HG02870 (cell line): ENCODE results near the gene CA10.

Experiments
- ATAC-seq: cut with Tn5 transposase; IDR thresholded peaks from one replicate; pipeline ENCODE4 v1.9.1; 2021; ENCODE audit warnings: mild to moderate bottlenecking, moderate library complexity; ENCODE audit not compliant: unreplicated experiment

The CA10 gene

DNA sequence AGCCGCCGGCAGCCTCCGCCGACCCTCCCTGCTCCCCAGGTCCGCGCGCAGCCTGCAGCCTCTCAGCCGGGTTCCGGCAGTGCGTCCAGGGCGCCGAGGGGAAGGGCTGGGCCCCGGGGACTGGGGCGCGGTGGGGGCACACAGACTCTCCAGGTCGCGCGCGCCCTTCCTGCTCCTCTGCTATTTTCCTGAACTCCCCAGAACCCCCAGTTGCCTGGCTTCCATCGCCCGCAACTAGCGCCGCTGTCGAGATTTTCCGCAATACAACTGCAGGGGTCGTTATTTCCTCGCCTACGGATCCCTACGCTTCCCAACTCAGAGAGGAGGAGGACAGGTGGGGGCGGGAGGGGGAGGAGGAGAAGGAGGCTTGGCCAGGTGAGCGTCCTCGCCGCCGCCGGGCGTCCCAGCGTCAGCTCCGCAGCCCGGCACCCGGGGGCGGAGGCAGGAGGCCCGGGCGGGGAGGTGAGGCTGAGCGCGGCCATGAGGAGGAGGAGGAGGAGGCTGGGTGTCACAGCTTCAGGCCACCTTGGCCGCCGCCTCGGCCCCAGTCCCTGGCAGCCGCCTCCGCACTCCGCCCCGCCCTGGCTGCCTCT is at the start of gene CA10:
CA10 (minus strand) TSS at position 265 of the 593 bp plus-strand sequence.
- no peak for ATAC-seq

DNA sequence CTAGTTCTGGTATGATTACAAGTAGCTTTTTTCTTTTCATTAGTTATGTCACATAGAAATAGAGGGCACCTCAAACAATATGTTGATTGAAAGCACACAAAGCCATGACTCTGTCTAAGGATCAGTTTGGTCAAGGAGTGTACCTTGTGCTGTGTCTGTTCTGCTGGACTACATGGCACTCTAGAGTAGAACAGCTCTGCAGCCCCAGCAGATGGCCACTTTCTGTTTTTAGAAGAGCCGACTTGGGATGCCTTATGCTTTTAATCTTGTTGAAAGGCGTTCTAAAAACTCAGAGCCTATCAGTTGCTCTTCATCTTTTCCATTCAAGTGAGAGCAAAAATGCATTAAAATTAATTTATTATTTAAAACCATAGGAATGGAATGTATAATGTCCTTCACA is 49.3 kb upstream of the CA10 start:
- no peak for ATAC-seq

DNA sequence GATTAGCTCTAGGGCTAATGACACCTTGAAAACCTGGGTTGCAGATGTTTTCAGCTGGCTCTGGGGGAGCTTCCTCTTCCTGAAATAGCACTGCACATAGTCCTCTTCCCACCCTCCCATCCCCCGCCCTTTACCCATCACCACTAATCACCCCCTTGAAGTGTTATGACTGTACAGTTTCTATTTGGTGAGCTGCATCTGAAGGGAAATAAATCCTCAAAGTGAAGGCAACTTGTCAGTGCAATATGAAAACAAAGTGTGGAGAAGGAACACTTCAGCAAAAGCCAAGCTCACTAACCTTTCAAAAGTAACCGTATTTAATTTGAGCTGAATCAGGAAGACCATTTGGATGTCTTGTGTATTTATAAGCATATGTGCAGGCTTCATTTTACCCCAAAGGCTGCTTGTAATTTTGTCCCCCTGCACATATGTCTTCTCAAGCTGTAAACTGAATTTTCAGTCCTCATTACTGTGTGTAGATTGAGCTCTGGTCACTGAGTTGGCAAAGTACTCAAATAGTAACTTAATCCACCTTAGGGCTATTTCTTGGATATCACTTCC is 44.1 kb upstream of the CA10 start:
- no peak for ATAC-seq

DNA sequence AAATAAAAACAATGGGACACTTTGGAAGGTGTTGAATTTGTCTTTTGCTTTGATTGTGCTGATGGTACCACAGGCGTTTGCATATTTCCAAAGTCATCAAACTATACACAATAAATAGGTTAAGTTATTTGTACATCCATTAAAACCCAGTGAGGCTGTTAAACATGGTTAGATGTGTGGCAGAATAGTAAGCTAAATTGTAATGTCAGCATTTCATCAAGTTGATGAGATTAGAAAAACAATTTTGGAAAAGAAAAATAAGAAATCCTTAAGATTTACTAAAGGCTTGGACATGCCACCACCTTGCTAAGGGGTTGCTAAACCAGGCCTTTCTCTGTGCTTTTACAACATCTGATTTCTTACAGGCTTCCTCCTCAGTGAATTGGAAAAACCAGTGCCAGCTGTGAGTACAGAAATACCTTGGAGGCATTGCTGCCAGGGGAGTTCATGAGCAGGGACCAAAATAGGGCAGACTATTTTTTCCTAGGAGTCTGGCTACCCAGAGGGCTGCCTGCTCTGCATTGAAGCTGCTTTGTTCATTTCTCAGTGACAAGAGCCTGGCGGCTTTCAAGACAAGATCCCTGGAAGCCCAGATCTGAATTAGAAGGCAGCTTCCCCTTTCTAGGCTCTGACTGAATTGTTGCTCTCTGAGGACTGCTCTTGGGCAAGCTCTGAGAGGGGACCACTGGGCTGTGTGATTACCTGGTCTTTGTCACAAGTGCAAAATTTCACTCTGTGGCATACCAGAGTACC is 43.4 kb upstream of the CA10 start:
- no peak for ATAC-seq

DNA sequence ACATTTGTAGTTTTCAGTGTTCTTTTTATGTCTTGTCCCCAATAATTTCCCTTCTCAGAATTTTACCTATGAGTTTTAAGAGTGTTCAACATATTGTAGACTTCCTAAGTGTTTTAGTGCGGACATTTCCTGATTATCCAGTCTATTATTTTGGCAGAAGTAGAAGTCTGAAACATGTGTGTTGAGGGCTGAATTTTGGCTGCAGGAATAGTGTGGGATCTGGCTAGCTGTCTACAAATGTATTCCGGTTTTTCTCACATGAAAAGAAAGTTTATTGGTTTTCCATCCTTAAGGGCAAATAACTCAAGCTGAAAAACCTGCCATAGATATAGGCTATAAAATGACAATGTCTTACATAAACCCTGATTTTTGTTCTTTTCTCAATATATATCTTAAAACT is 33.0 kb upstream of the CA10 start:
- no peak for ATAC-seq

DNA sequence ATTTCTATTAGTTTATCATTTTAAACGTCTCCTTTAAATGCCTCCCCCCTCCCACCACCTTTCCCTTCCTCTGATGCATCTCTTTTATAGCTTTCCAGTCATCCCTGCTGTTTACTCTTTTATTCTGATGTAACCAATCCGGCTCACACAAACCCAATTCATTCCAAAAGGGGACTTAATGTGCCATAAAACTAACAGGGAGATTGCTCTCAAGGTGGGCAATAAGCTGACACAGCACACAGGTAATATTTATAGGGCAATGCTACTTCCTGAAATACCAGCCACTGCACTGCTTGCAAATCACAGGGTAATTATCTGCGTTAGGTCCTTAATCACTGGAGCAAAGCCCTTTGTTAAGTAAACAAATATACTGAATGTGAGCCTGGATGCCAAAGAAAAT is 23.3 kb upstream of the CA10 start:
- no peak for ATAC-seq

DNA sequence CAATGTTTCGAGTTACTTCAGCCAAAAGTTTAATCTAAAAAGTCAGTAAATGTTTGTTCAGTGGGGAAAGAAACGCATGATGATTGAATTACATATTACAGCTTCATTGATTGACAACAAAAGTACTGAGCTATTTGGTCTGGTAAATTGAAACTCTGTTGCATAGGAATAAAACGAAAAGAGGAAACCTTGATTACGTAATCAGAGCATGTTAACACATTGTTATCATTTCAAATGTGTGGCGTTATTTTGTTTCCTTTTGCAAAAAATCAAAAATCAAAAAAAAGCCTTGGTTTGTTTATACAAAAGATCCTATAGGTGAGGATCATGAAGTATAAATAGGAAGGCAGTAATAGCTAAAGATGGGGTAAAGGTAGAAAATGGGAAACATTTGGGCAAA is 19.5 kb upstream of the CA10 start:
- ATAC-seq, result no peak

DNA sequence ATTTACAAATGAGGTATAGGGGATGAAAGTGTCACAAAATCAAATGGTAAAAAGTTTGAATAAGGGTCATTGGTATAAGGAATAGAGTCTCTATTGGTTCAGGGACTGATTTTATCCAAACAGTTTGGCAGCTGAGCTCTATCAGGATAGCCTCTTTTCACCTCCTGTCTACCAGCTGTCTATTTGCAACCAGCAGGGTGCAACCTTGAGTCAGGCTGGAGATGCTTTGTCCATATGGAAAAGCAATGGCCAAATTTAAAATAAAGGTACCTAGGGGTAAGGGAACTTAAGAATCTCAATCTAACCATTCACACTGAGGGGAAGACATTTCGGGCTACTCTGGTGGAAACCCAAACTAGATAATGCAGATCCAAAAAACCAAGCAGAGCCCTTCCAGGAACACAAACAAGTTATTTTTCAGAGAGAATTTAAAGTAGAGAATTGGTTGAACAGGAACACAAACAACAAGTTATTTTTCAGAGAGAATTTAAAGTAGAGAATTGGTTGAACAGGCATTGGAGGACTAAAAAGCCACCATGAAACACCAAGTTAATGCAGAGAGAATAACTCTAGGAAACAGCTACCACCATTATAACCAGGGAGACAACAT is 12.6 kb upstream of the CA10 start:
- no peak for ATAC-seq

DNA sequence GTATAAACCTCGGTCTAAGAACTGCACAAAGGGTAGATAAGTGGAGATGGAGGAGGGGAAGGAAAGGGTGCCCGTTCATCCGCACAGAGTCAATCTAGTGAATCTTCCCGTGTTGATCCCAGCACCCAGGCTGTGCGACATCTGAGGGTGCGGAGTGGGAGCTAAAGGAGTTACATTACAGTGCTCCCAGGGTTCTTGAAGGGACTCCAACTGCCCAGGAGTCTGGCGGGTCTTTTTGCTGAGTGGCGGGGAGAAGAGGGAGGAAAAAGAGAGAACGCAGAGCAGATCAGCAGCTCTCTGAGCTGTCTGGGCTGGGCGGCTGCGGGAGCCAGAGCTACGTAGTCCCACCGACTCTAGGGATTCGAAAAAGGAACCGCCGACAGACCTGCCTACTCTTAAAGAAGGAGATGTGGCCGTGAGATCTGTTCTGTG is 1.6 kb upstream of the CA10 start:
- ATAC-seq, result no peak

DNA sequence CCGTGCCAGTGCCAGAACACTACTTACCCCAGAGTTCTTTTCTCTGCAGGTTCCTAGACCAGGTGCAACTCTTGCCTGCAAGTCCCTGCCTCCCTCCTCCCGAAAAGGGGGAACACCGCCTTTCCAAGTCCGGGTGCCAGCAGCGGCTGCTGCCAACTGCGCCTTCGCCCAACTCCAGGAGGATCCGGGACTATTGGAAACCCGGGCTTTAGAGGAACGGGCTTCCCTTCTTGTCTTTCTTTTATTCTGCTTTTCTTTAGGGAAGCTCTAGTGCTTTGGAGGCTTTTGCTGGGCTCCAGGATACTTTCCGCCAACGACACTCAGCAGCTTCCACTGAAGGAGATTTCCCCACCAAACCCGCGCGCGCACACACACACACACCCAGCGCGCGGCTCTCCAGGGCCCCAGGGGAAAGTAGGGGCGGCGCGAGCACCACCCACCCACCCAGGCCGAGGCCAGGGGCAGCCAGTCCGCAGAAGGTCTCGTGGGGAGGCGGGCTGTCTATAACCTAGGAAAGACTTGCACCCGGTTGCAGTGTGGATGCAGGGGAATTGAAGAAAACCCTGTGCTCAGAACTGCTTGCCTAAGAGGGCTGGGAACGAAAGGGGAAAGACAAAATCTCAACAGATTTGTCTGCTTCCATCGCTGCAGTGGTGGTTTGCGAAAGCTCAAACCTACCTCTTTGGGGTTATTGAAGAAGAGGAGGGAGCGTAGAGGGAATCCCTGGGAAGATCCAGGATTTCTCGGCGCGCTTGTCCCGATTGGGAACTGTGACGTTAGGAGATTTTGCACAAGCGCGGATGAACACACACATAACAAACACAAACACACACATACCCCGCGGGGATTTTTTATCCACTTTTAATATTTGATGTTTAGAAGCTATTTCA is 977 bp upstream of the CA10 start:
- no peak for ATAC-seq

DNA sequence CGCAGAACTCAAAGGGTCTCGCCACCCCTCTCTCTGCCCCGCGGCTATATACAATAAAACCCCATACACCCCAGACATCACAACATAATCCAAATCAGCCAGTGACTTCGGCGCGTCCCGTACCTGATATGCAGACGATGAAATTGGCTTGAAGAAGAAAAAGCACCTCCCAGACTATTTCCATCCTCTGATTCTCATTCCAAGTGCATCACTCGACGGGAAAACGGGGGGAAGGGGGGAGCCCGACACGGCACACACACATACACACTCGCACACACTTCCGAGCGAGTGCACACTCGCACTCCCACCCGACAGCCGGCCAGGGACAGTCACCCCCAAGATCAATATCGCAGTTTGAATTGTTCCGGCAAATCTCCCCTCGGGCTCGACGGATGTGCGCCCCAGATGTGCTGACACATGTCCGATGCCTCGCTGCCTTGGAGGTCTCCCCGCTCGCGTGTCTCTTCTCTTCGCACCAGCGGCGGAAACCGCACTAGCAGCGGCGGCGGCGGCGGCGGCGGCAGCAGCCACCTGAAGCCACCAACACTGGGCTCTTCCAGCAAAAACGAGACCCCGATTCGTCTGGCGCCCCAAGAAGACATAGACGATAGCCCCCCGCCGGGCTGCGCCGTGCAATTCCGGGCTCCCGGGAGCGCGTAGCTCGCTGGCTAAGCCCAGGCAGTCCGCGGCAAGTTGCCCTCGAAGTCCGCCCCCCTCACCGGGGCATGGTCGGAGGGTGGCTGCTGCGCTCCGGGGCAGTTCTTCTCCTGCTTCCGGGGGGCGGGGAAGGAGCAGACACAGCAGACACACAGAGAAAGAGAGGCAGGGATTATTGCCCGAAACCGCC is 688 bp downstream of the CA10 start:
- no peak for ATAC-seq

DNA sequence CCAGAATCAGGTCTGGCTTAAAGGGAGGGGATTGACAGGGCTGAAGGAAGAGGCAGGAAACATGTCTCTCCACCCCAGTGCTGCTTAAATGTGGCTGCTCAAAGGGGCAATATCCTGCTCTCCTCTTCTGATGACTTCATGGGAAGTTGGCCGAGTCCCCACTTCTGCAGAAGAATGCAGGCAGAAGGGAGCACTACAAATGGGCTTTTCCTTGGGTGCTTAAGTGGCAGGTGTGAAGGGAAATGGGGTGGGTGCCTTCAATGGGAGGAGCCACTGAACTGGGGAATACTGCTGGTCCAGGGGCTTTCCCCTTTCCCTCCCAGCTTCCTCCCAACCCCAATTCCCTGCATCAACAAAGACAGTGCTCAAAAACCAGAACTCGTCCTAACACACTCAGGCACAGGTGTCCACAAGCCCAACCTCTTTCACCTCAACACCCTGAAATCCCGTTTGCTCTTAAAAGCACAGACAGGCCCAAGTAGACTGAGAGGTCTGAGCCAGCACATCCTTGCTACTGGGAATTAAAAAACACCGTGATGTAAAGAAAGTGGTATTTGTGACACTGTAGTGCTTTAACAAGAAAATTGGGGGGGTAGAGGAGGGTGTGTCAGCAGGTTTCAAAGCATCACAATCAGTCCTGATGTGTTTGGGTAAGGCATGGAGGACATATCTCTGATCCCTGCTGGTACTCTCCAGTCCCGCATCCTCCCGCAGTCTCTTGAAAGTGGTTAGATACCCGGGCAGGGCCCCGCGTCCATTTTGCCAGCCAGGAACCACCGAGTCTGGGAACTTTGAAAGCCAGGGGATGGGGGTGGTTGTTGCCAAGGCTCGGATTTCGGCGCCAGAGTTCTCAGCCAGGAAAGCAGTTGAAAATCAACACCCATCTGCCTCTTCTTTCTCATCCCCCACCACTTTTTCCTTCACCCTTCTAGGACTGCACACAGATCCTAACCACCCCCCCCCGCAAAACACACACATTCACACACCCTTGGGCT is 1.6 kb downstream of the CA10 start:
- ATAC-seq, result no peak

DNA sequence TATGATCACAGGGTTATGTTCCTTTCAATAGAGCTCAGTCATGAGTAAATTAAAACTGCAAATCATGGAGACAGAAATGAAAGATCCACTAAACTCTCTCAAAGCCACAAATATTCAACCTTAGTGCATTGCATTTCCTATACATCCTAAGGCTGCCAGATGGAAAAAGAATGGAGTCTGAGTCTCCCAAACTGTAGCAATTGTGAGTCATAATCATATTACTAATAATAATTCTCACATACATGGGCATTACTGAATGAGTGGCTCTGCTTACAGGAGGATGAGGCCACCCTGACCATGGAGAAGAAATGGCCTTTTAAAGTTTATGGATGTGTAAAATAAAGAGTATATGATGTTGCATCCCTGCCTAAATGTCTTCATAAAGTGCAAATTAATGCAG is 3.2 kb downstream of the CA10 start:
- no peak for ATAC-seq

DNA sequence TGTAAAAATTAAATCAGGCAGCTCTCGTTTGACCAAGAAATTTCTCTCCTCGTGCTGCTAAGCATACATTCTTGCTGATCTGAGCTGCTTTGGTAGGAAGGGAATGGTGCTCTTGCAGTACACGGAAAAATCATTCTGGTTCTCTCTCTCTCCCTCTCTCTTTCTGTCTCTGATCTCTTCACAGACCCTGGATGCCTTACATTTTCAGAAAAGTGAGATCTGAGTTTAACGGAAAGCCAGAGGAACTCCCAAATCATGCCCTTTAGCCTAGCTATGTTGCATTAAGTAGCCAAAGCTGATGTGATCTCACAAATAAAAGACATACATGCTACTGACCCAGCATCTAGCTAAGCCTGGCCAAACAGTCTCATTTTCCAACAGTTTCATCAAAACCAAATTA is 4.0 kb downstream of the CA10 start:
- no peak for ATAC-seq

DNA sequence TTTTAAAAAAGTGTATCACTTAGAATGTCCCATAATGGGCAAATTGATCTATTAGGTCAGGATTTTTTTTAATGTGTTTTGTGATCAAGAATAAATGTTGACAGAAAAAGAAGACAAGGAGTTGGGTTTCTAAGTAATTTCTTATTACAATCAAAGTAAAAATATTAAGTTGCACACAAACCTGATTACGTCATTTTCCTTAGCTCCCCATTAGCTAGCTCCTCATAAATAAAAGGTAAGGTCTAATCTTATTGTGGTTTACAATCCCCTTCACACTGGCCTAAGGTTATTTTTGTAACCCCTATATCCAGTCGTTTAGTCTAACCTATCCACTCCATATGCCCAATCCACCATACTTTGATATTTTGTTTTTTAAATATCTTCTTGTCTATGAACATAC is 7.6 kb downstream of the CA10 start:
- no peak for ATAC-seq

DNA sequence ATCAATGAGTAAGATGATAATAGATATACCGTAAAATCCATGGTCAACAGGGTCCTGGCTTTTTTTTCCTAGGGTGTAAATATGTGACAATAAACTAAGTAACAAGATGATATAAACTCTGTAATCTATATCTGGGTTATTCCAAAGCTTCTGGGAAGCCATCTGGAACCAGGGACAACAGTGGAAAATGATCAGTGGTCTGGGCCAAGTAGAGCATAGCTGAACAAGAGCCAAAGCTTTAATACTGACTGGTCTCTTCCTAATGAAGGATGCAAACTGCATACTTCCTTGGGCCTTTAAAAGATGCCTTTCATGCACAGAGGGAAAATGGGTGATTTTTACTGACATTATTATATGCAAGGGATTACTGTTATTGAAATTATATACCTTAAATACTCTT is 8.9 kb downstream of the CA10 start:
- no peak for ATAC-seq

DNA sequence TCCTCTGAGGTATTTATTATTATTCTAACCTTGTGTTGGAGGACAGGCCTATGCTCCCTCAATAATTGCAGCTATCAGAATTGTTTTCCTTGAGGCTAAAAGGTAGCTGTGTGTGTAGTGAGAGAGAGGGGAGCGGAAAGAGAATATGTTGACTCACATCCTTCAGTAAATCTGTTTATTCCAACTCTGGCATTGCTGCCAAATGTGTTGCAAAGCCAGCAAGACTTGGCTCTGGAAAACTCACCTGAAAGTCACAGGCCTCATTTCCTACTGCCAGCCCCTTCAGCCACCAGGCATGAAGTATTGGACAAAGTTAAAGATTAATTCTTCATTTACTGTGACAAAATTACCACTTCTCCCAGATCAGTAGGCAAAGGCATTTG is 9.6 kb downstream of the CA10 start:
- ATAC-seq, result no peak

DNA sequence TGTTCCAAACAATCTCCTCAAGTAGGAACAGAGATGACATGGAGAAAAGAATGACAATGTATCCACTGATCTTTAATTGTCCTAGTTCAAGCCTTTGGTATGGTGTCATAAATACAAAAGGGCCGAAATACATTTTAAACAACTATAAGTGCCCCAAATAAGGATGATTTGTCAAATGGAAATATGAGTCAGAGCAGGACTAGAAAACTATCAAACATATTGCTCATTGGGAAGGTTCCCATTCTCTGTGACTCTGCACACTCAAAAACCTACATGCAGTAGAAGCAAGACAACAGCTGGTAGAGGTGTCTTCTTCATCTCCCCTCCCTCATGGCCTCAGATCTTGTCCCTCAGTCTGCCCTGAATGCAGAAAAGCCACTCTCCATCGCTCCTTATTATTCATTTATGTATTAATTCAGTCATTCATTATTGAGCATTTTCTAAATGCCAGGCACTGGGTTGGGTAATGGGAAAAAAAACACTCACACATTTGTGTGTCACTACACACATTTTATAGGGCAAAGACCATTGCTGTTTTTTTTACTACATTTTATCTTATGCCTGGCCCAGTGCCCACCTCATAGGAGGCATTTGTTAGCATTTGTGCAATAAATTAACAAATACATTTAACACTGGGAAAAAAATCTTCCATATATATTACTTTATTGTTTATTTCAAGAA is 10.1 kb downstream of the CA10 start:
- ATAC-seq, result no peak
